SK-N-SH treated with all-trans-retinoic acid at 6 μM for 48 hours (cell line): ENCODE measurements around the gene ETDC.

ENCODE experiments used
- ARNTL ChIP-seq: fragments of 450-650 bp; formaldehyde crosslinking; IDR thresholded peaks from 2 replicates; pipeline ENCODE4 v1.5.0; 2020; ENCODE audit warnings: low read depth, mild to moderate bottlenecking, moderate library complexity, borderline replicate concordance
- BACH2 ChIP-seq: fragments of 250-450 bp; sonication (Bioruptor Pico); IDR thresholded peaks from 2 replicates; pipeline ENCODE4 v1.9.0; 2021; ENCODE audit warnings: mild to moderate bottlenecking, borderline replicate concordance
- CSRNP3 ChIP-seq: fragments of 250-450 bp; sonication (Bioruptor Pico); IDR thresholded peaks from 2 replicates; pipeline ENCODE4 v1.5.1; 2021; ENCODE audit warnings: mild to moderate bottlenecking, moderate library complexity
- ESRRG ChIP-seq: fragments of 250-450 bp; sonication (Bioruptor Pico); IDR thresholded peaks from 2 replicates; pipeline ENCODE4 v1.6.1; 2021; ENCODE audit warnings: mild to moderate bottlenecking
- GLIS3 ChIP-seq: fragments of 250-450 bp; sonication (Bioruptor Pico); IDR thresholded peaks from 2 replicates; pipeline ENCODE4 v1.5.0; 2020; ENCODE audit warnings: mild to moderate bottlenecking, moderate library complexity
- OSR1 ChIP-seq: fragments of 250-450 bp; sonication (Bioruptor Pico); IDR thresholded peaks from 2 replicates; pipeline ENCODE4 v1.8.0; 2022; ENCODE audit warnings: moderate library complexity, mild to moderate bottlenecking, inconsistent platforms
- PPARA ChIP-seq: fragments of 250-450 bp; sonication (Bioruptor Pico); IDR thresholded peaks from 2 replicates; pipeline ENCODE4 v1.5.0; 2020; ENCODE audit warnings: mild to moderate bottlenecking, borderline replicate concordance
- RARB ChIP-seq: fragments of 250-450 bp; sonication (Bioruptor Pico); IDR thresholded peaks from 2 replicates; pipeline ENCODE4 v1.8.0; 2021; ENCODE audit warnings: mild to moderate bottlenecking, moderate library complexity
- TCF4 ChIP-seq: fragments of 250-450 bp; sonication (Bioruptor Pico); IDR thresholded peaks from 2 replicates; pipeline ENCODE4 v1.8.0; 2021; ENCODE audit warnings: mild to moderate bottlenecking, moderate library complexity, borderline replicate concordance
- ZFP3 ChIP-seq: fragments of 250-450 bp; sonication (Bioruptor Pico); IDR thresholded peaks from 2 replicates; pipeline ENCODE4 v1.5.0; 2020; ENCODE audit warnings: mild to moderate bottlenecking, moderate library complexity
- ZFP30 ChIP-seq: fragments of 450-650 bp; formaldehyde crosslinking; IDR thresholded peaks from 2 replicates; pipeline ENCODE4 v1.5.0; 2022; ENCODE audit warnings: mild to moderate bottlenecking, moderate library complexity
- TF ChIP-seq, protein P1 (sequence below): fragments of 250-450 bp; sonication (Bioruptor Pico); IDR thresholded peaks from 2 replicates; pipeline ENCODE4 v1.5.0; 2020; ENCODE audit warnings: mild to moderate bottlenecking, moderate library complexity
- TF ChIP-seq, protein P2 (sequence below): fragments of 250-450 bp; sonication (Bioruptor Pico); IDR thresholded peaks from 2 replicates; pipeline ENCODE4 v1.5.1; 2020; ENCODE audit warnings: low read depth, mild to moderate bottlenecking, moderate library complexity

DNA sequence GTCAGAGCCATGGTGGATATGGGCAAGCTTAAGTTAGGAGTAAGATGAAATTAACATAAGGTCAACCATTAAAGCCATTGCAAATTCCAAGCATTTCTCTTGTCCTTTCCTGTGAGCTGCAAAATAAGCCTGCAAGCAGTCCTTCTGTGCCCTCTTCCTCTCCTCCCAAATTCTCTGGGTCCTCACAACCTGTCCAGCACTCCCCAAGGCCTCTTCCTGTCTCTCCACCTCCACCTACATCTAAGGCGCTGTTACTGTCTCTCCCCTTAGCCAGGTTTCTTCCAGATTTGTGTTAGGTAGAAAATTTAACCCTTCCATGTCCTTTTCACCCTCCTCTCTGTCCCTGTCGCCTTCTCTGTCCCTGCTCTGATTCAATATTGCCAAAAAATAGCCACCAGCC, 22.2 kb downstream of the ETDC start:
- TF ChIP-seq ZFP30, result no peak
- no peak for TF ChIP-seq PPARA (CRISPR knock-in tag)
- TF ChIP-seq ZFP3 (CRISPR knock-in tag), result no peak
- no peak for TF ChIP-seq TCF4 (CRISPR knock-in tag)
- no peak for TF ChIP-seq RARB (CRISPR knock-in tag)
- TF ChIP-seq ESRRG, result no peak
- no peak for TF ChIP-seq GLIS3 (CRISPR knock-in tag)
- TF ChIP-seq, protein P1, sequence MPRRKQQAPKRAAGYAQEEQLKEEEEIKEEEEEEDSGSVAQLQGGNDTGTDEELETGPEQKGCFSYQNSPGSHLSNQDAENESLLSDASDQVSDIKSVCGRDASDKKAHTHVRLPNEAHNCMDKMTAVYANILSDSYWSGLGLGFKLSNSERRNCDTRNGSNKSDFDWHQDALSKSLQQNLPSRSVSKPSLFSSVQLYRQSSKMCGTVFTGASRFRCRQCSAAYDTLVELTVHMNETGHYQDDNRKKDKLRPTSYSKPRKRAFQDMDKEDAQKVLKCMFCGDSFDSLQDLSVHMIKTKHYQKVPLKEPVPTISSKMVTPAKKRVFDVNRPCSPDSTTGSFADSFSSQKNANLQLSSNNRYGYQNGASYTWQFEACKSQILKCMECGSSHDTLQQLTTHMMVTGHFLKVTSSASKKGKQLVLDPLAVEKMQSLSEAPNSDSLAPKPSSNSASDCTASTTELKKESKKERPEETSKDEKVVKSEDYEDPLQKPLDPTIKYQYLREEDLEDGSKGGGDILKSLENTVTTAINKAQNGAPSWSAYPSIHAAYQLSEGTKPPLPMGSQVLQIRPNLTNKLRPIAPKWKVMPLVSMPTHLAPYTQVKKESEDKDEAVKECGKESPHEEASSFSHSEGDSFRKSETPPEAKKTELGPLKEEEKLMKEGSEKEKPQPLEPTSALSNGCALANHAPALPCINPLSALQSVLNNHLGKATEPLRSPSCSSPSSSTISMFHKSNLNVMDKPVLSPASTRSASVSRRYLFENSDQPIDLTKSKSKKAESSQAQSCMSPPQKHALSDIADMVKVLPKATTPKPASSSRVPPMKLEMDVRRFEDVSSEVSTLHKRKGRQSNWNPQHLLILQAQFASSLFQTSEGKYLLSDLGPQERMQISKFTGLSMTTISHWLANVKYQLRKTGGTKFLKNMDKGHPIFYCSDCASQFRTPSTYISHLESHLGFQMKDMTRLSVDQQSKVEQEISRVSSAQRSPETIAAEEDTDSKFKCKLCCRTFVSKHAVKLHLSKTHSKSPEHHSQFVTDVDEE (CRISPR knock-in tag), result no peak
- no peak for TF ChIP-seq ARNTL
- no peak for TF ChIP-seq CSRNP3 (CRISPR knock-in tag)
- TF ChIP-seq BACH2 (CRISPR knock-in tag), result no peak
- TF ChIP-seq, protein P2, sequence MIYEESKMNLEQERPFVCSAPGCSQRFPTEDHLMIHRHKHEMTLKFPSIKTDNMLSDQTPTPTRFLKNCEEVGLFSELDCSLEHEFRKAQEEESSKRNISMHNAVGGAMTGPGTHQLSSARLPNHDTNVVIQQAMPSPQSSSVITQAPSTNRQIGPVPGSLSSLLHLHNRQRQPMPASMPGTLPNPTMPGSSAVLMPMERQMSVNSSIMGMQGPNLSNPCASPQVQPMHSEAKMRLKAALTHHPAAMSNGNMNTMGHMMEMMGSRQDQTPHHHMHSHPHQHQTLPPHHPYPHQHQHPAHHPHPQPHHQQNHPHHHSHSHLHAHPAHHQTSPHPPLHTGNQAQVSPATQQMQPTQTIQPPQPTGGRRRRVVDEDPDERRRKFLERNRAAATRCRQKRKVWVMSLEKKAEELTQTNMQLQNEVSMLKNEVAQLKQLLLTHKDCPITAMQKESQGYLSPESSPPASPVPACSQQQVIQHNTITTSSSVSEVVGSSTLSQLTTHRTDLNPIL (CRISPR knock-in tag), result no peak
- TF ChIP-seq OSR1, result no peak
